Neuronal stem cell (in vitro differentiated cells): ENCODE results near the gene TULP1.

Source experiments
- DNase-seq: peaks from one replicate; pipeline ENCODE4 v3.0.0-alpha.2; 2013; ENCODE audit warnings: low spot score
- H2AFZ ChIP-seq: one replicate; pipeline ENCODE4 v1.6.1; 2013; ENCODE audit warnings: mild to moderate bottlenecking, low read length, inconsistent platforms
- H2AK5ac ChIP-seq: 2 replicates; pipeline ENCODE4 v1.6.1; 2013; ENCODE audit warnings: low read depth, mild to moderate bottlenecking, inconsistent platforms, low read length, moderate library complexity, mixed read lengths
- H2BK120ac ChIP-seq: 2 replicates; pipeline ENCODE4 v1.6.1; 2013; ENCODE audit warnings: low read depth, mild to moderate bottlenecking, inconsistent platforms, low read length, moderate library complexity, mixed read lengths
- H2BK12ac ChIP-seq: one replicate; pipeline ENCODE4 v1.6.1; 2013; ENCODE audit warnings: low read length, inconsistent platforms
- H2BK15ac ChIP-seq: 2 replicates; pipeline ENCODE4 v1.6.1; 2013; ENCODE audit warnings: mild to moderate bottlenecking, low read length, inconsistent platforms, mixed read lengths
- H2BK5ac ChIP-seq: one replicate; pipeline ENCODE4 v1.6.1; 2013; ENCODE audit warnings: inconsistent platforms, mild to moderate bottlenecking, low read length, moderate library complexity
- H3K14ac ChIP-seq: one replicate; pipeline ENCODE4 v1.6.1; 2013; ENCODE audit warnings: low read length, inconsistent platforms
- H3K18ac ChIP-seq: 2 replicates; pipeline ENCODE4 v1.6.1; 2013; ENCODE audit warnings: low read length, inconsistent platforms
- H3K23ac ChIP-seq: 2 replicates; pipeline ENCODE4 v1.6.1; 2013; ENCODE audit warnings: low read depth, mild to moderate bottlenecking, mixed read lengths, low read length, inconsistent platforms; ENCODE audit not compliant: poor library complexity
- H3K27ac ChIP-seq: replicated peaks from 3 replicates; pipeline ENCODE4 v1.5.1; 2013; ENCODE audit warnings: low read length, inconsistent platforms
- H3K27me3 ChIP-seq, 3 experiments: 2 replicates each; pipeline ENCODE4 v1.6.1; 2013; ENCODE audit warnings: low read length in 3 of 3, mild to moderate bottlenecking in 2 of 3, inconsistent platforms in 1 of 3, low read depth in 1 of 3, mixed read lengths in 1 of 3, moderate library complexity in 1 of 3; ENCODE audit not compliant: control insufficient read depth in 3 of 3, insufficient read depth in 3 of 3
- H3K36me3 ChIP-seq, 2 donors: replicated peaks in 1 of 2; 2 replicates each; pipeline ENCODE4 v1.6.1; 2013; ENCODE audit warnings: low read length in 2 of 2; ENCODE audit not compliant: control insufficient read depth in 2 of 2, insufficient read depth in 2 of 2
- H3K4ac ChIP-seq: 2 replicates; pipeline ENCODE4 v1.6.1; 2013; ENCODE audit warnings: inconsistent platforms, mild to moderate bottlenecking, low read length, moderate library complexity
- H3K4me1 ChIP-seq, 2 donors: 1 replicate in 1 of 2; 2 replicates in 1 of 2; pipeline ENCODE4 v1.6.1; 2013; ENCODE audit warnings: low read length in 2 of 2, low read depth in 1 of 2; ENCODE audit not compliant: control insufficient read depth in 2 of 2, insufficient read depth in 1 of 2
- H3K4me2 ChIP-seq: one replicate; pipeline ENCODE4 v1.6.1; 2013; ENCODE audit warnings: mild to moderate bottlenecking, low read length, inconsistent platforms; ENCODE audit not compliant: insufficient read depth, poor library complexity, severe bottlenecking
- H3K4me3 ChIP-seq, 2 donors: 2 replicates each; pipeline ENCODE4 v1.5.1; 2013; ENCODE audit warnings: low read length in 2 of 2, mild to moderate bottlenecking in 2 of 2, inconsistent platforms in 1 of 2, moderate library complexity in 1 of 2
- H3K79me1 ChIP-seq: one replicate; pipeline ENCODE4 v1.6.1; 2013; ENCODE audit warnings: low read depth, mild to moderate bottlenecking, inconsistent platforms, low read length, moderate library complexity
- H3K9ac ChIP-seq: one replicate; pipeline ENCODE4 v1.6.1; 2013; ENCODE audit warnings: mild to moderate bottlenecking, low read depth, low read length, inconsistent platforms; ENCODE audit not compliant: poor library complexity
- H3K9me3 ChIP-seq, 2 donors: replicated peaks in 1 of 2; 2 replicates each; pipeline versions ENCODE3 to v1.6.1; 2013; ENCODE audit warnings: low read length in 2 of 2, mild to moderate bottlenecking in 2 of 2, inconsistent platforms in 1 of 2, low read depth in 1 of 2, mixed read lengths in 1 of 2, moderate library complexity in 1 of 2; ENCODE audit not compliant: control insufficient read depth in 2 of 2, insufficient read depth in 1 of 2
- H4K8ac ChIP-seq: one replicate; pipeline ENCODE4 v1.6.1; 2013; ENCODE audit warnings: low read depth, mild to moderate bottlenecking, inconsistent platforms, low read length, moderate library complexity
- H4K91ac ChIP-seq: one replicate; pipeline ENCODE4 v1.6.1; 2013; ENCODE audit warnings: low read length, low read depth, mild to moderate bottlenecking, inconsistent platforms; ENCODE audit not compliant: poor library complexity
- WGBS, 2 donors: extraction: QIAGEN DNeasy Blood & Tissue Kit; methylation state at CpG; one replicate each; pipeline ENCODE4 v1.1.7; 2013; ENCODE audit warnings: missing lambda C conversion rate in 2 of 2, mixed read lengths in 1 of 2; ENCODE audit not compliant: insufficient read length in 2 of 2, insufficient replicate concordance in 1 of 2; ENCODE audit errors: extremely low coverage in 2 of 2; 5-methylcytosine and 5-hydroxymethylcytosine counted together

Gene TULP1

DNA sequence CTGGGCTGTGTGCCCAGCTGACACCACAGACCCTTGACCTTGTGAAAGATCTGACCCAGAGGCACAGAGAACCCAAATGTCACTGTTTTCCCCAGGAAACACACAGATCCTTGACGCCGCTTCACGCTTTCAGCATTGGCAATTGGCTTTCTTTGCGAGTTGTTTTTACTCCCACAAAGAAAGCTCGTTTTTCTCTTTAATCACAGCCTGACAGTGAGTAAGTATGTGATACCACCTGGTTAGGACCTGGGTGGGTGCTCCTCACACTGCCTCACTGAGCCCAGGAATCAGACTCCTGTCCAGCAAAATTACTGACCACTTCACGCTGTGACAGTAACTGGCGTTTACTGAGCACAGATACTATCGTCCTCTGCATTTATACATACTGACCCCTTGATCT lies 31.5 kb downstream of the TULP1 start:
- Histone ChIP-seq H3K4me1 (peaks cover 9 to 23% of the 10 kb centered on the region in 2 donors), H2AK5ac (no peak overlapping the region), H3K18ac (no peak overlapping the region), H2AFZ (no peak overlapping the region), H3K23ac (no peak overlapping the region), H3K27ac (no peak overlapping the region), H2BK12ac (no peak overlapping the region), H3K14ac (no peak overlapping the region), H2BK5ac (no peak overlapping the region), H3K9me3 (peaks cover 0 to 3% of the 10 kb centered on the region in 2 donors), H2BK120ac (no peak overlapping the region), H3K4me3 (no peak overlapping the region), H4K8ac (no peak overlapping the region), H3K79me1 (peaks cover 6% of the 10 kb centered on the region), H3K27me3 (no peaks in the 10 kb centered on the region), H4K91ac (no peak overlapping the region), H3K36me3 (peaks cover 16 to 84% of the 10 kb centered on the region in 2 donors), H3K4ac (no peak overlapping the region), H2BK15ac (no peak overlapping the region), H3K9ac (no peak overlapping the region), H3K4me2 (no peak overlapping the region)
- DNase-seq, result no peak
- WGBS, 2 donors, result no CpG with 5 or more reads among the region's 8 CpGs

DNA sequence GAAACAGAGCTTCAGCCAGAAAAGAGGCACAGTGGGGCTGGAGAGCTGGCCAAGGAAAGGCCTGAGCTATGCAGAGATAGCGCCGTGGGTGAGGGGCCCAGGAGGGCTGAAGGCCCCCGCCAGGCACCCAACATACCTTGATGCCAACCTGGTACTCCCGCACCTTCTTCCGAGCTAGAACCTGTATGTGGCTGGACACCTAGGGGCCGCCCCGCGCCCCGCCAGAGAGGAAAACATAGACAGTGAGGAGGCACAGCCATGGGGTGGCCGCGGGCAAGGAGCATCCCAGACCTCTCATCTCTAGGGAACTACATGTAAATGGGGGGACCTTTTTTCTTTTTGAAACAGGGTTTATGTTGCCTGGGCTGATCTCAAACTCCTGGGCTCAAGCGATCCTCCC lies 32.5 kb downstream of the TULP1 start:
- no peaks in the 10 kb centered on the region for H3K27me3 ChIP-seq
- H2AK5ac ChIP-seq, result no peak overlapping the region
- no peak overlapping the region for H3K23ac ChIP-seq
- DNase-seq, result no peak
- no peak overlapping the region for H2AFZ ChIP-seq
- H2BK15ac ChIP-seq, result no peak overlapping the region
- peaks cover 6% of the 10 kb centered on the region for H3K79me1 ChIP-seq
- WGBS, 2 donors, result no CpG with 5 or more reads among the region's 12 CpGs
- H3K9ac ChIP-seq, result no peak overlapping the region
- peaks cover 0 to 3% of the 10 kb centered on the region in 2 donors for H3K9me3 ChIP-seq
- no peak overlapping the region for H4K91ac ChIP-seq
- H3K4me1 ChIP-seq, result peaks cover 9 to 15% of the 10 kb centered on the region in 2 donors
- no peak overlapping the region for H3K14ac ChIP-seq
- H3K4me3 ChIP-seq, result no peak overlapping the region
- H3K4ac ChIP-seq, result no peak overlapping the region
- H2BK120ac ChIP-seq, result no peak overlapping the region
- no peak overlapping the region for H2BK12ac ChIP-seq
- no peak overlapping the region for H4K8ac ChIP-seq
- H2BK5ac ChIP-seq, result no peak overlapping the region
- H3K18ac ChIP-seq, result no peak overlapping the region
- no peak overlapping the region for H3K4me2 ChIP-seq
- H3K27ac ChIP-seq, result no peak overlapping the region
- H3K36me3 ChIP-seq, result peaks cover 23 to 88% of the 10 kb centered on the region in 2 donors

DNA sequence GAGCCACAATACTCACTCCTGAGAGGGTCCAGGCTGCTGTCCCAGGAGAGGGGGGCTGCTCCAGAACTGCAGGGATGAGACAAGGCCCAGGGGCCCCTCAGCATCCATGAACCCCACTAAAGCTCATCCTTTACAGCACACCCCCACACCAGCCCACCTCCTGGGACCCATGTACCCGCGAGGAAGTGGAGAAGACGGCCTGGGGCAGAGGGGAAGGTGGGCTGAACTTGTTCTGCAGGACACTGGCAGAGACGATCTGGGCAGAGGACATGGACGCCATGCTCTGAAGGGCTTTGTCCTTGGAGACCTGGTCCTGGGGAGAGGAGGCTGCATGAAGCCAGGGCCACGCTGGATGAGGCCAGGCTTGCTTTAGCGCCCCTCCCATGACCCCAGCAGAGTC lies 34.4 kb downstream of the TULP1 start:
- peaks cover 8 to 9% of the 10 kb centered on the region in 2 donors for H3K4me1 ChIP-seq
- no peak overlapping the region for H2AFZ ChIP-seq
- no CpG with 5 or more reads among the region's 7 CpGs for WGBS, 2 donors
- H3K4ac ChIP-seq, result no peak overlapping the region
- peak overlapping the region; percentile 54 for H3K18ac ChIP-seq
- no peak overlapping the region for H2BK12ac ChIP-seq
- no peak overlapping the region for H4K8ac ChIP-seq
- no peak overlapping the region for H3K14ac ChIP-seq
- H4K91ac ChIP-seq, result no peak overlapping the region
- no peak for DNase-seq
- no peak overlapping the region for H3K27ac ChIP-seq
- peak overlapping the region; percentile 22 for H3K23ac ChIP-seq
- peaks cover 29 to 87% of the 10 kb centered on the region in 2 donors for H3K36me3 ChIP-seq
- no peaks in the 10 kb centered on the region for H3K27me3 ChIP-seq
- H3K4me2 ChIP-seq, result no peak overlapping the region
- no peak overlapping the region for H2AK5ac ChIP-seq
- peak overlapping the region; percentile 5 for H2BK120ac ChIP-seq
- no peak overlapping the region for H2BK15ac ChIP-seq
- no peak overlapping the region for H3K4me3 ChIP-seq
- peaks cover under 1% of the 10 kb centered on the region for H3K79me1 ChIP-seq
- H3K9ac ChIP-seq, result peak overlapping the region; percentile 30
- H3K9me3 ChIP-seq, result peaks cover 0 to 3% of the 10 kb centered on the region in 2 donors
- peak overlapping the region; percentile 3 for H2BK5ac ChIP-seq

DNA sequence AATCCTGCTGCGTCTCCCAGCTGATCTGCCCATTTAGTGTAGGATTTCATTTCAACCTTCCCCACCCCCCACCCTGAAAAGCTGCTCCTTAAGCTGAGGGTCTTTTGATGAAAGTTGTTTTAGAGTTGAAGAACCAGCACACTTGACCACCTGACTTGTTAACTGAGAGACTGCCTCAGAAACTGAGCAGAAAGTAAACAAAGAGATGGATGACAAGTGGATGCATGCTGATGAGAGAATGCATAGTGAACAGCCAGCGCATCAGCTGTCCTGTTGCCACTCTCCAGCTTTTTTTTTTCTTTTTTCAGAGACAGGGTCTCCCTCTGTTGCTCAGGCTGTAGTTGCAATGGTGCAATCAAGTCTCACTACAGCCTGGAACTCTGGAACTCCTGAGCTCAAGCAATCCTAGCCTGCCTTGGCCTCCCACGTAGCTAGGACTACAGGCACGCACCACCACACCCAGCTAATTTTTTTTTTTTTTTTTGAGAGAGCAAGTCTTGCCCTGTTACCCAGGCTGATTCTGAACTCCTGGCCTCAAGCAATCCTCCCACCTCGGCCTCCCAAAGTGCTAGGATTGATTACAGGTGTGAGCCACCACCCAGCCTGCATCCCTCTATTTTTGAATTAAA lies 35.0 kb downstream of the TULP1 start:
- Histone ChIP-seq H3K27ac (peak overlapping the region; percentile 63), H3K9ac (no peak overlapping the region), H3K4me3 (no peak overlapping the region), H2BK12ac (no peak overlapping the region), H2BK5ac (peak overlapping the region; percentile 3), H2BK120ac (no peak overlapping the region), H3K9me3 (peaks cover 0 to 3% of the 10 kb centered on the region in 2 donors), H3K79me1 (peaks cover 3% of the 10 kb centered on the region), H4K91ac (no peak overlapping the region), H3K27me3 (no peaks in the 10 kb centered on the region), H3K4me1 (peaks cover 9 to 10% of the 10 kb centered on the region in 2 donors), H2AK5ac (no peak overlapping the region), H3K36me3 (peaks cover 32 to 86% of the 10 kb centered on the region in 2 donors), H3K18ac (no peak overlapping the region), H3K4ac (no peak overlapping the region), H2AFZ (no peak overlapping the region), H3K23ac (no peak overlapping the region), H3K14ac (no peak overlapping the region), H3K4me2 (no peak overlapping the region), H4K8ac (no peak overlapping the region), H2BK15ac (no peak overlapping the region)
- no CpG with 5 or more reads among the region's 5 CpGs for WGBS, 2 donors
- no peak for DNase-seq
